ENCODE data around the gene DNAH1.
A peak's percentile ranks its signal among the peaks of the same experiment; 100 is the strongest.

The DNAH1 gene

GRCh38 chr3:52358362-52358940 lies 42.3 kb downstream of the DNAH1 start:
- no peak for DNase-seq

DNA sequence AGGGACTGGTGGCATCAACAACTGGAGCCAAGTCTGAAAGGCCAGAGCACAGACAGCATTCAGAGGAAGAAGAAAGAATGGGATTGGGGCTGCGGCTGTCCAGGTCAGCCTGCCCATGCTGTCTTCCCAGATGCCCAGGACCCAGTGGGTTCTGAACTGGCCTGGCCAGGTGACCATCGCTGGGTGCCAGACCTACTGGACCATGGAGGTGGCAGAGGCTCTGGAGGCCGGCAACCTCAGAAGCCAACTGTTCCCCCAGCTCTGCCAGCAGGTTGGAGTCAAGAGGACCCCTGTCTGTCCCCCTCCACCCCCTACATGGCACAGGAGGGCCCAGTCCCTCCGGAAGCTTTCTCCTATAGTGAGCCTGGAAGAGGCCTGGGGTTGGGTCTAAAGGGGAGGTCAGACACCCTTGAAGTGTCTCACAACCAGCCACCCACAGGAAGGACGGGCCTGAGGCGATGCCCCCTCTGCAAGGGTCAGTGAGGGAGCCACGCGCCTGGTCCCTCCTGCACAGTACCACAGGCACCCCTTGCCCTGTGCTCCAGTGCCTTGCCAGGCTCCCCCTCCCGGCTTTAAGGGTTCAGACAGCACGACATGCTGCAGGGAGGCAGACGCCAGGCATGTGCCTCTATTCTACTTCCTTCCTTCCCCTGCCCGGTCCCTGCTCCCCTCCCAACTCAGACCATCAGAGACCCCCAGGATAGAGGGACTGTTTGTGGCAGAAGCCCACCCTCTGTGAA lies 43.2 kb downstream of the DNAH1 start:
- DNase-seq, result no peak

GRCh38 chr3:52361011-52361410 lies 44.9 kb downstream of the DNAH1 start:
- DNase-seq, result no peak

DNA sequence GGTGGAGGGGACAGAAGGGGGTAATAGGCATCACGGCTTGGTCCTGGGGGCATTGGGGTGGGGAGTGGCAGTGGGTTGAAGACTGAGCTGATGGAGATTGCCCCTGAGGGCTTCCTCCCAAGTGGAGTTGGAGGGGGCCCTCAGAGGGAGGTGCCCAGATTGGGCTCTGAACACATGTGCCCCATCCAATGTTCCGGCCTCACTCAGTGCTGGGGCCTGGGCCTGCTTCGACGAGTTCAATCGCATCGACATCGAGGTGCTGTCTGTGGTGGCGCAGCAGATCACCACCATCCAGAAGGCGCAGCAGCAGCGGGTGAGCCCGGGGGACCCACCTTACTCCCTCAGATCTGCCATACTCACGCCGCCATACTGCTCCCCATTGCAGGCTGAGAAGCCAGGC lies 45.3 kb downstream of the DNAH1 start:
- DNase-seq, result no peak

DNA sequence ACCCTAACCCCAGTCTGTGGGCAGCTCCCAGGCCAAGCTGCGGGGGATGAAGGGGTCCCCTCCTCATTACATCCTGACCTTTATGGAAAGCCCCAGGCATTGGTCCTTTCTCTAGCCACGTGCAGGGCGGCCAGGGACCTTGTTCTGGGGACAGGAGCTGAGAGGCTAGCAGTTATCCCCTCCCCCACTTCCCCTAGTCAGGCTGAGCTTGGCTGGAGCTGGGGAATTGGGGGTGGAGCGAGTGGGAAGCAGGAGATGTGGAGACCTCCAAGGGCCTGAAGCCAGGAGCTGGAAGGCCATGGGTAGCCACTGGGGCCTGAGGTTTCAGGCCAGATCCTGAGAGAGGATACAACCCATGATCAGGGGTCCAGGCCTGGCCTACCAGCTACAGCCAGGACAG lies 45.8 kb downstream of the DNAH1 start:
- DNase-seq, result no peak

DNA sequence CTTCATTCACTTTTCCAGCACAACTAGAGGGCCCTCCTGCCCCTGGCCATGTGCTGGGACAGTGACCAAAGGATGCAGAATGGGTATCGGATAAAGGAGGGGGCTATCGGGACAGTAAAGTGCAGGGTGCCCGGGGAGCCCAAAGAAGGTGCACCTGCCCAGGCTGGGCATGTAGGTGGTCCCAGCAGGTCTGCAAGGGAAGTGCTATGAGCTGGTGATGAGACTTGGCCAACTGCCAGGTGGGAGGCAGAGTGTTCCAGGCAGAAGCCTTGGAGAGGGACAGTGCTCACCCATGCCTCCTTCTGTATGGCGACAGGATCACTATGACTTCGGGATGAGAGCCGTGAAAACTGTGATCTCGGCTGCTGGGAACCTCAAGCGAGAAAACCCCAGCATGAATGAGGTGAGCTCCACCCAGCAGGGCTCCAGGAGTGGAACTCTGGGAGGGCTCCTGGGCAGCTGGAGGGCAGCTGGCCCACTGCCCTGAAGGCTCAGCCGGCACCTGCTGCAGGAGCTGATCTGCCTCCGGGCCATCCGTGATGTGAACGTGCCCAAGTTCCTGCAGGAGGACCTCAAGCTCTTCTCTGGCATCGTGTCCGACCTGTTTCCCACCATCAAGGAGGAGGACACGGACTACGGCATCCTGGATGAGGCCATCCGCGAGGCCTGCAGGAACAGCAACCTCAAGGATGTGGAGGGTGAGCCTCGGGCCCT lies 48.4 kb downstream of the DNAH1 start:
- no peak for DNase-seq

- no peak for DNase-seq
Observed at GRCh38 chr3:52366527-52366926, 50.4 kb downstream of the DNAH1 start.

- no peak for DNase-seq
Observed at GRCh38 chr3:52367891-52368880, 52.1 kb downstream of the DNAH1 start.

- DNase-seq, result no peak
Observed at GRCh38 chr3:52370531-52370930, 54.4 kb downstream of the DNAH1 start.

GRCh38 chr3:52372822-52373504 lies 56.8 kb downstream of the DNAH1 start:
- peak; percentile 6 to 31 for DNase-seq

- DNase-seq, result no peak
Observed at GRCh38 chr3:52373676-52374075, 57.6 kb downstream of the DNAH1 start.

DNA sequence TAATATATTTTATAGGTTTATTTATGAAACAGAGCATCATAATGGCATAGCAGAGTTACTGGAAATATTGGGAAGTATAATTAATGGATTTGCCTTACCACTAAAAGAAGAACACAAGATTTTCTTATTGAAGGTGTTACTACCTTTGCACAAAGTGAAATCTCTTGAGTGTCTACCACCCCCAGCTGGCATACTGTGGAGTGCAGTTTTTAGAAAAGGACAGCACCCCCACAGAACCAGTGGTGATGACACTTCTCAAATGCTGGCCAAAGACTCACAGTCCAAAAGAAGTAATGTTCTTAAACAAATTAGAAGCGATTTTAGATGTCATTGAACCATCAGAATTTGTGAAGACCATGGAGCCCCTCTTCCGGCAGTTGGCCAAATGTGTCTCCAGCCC lies 58.1 kb downstream of the DNAH1 start:
- DNase-seq, result no peak

GRCh38 chr3:52379610-52380009 lies 63.5 kb downstream of the DNAH1 start:
- no peak for DNase-seq

GRCh38 chr3:52380023-52380422 lies 63.9 kb downstream of the DNAH1 start:
- no peak for DNase-seq

DNA sequence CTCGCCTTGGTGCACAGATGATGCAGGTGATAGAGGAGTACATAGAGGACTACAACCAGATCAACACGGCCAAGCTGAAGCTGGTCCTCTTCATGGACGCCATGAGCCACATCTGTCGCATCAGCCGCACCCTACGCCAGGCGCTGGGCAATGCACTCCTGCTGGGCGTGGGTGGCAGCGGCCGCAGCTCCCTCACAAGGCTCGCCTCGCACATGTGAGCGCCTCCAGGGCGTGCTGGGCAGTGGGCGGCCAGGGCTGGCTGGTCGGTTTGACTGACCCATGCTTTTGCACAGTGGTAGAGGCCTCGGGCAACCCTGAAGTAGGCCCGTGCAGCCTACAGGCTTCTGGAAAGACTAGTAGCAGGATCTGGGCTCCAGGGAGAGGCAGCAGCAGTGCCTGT lies 65.5 kb downstream of the DNAH1 start:
- DNase-seq, result no peak

GRCh38 chr3:52383446-52383845 lies 67.3 kb downstream of the DNAH1 start:
- DNase-seq, result no peak

DNA sequence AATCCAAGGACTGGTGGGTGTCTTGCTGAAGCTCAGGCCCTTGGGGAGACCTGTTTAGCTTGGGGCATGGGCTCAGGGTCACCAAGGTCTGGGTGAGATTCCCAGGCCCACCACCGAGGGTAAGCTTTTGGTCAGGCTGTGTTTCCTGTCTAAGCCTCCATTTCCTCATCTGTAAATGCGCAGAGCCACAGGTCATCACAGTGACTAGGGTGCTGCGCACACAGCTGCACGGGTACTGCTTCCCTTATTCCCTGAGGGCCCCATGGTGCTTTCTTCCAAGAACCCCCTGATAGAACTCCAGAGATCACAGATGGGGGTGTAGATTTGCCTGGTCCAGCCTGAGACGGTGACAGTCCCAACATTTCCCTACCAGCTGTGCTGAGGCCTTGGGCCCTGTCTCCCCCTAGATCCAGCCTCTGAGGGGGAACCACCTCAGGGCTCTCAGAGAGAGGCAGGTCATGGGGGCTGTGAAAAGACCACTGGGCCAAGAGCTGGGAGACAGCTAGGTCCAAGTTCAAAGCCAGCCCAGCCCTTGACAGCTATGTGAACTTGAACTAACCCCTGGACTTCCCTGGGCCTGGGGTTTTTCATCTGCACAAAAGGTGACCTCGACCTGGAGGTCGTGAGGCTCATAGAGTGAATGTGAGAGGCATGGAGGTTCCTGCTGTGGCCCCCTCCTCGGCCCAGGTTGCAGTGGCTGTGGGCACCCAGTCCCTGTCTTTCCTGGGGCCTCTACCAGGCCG lies 68.1 kb downstream of the DNAH1 start:
- DNase-seq, result peak; percentile 6 to 16

- peak in 1 of 2 donors; percentile 37 for DNase-seq
Observed at GRCh38 chr3:52385157-52385556, 69.0 kb downstream of the DNAH1 start.

DNA sequence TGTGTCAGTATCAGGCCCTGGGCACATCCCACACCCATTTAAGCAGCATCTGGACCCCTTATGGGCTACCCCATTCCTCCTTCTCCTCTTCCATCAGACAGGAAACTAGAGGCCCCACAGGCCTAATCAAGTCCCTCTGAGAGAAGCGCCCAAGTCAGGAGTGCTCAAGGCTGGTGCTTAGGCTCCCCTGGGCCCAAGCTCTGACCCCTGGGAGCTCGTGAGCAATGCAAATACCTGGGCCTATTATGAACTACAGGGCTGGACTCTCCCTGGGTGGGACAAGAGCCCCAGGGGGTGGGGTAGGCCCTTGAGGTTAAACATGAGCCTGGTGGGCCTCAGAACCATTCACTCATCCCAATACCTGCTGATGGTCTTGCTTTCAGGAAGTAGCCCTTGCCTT lies 71.4 kb downstream of the DNAH1 start:
- no peak for DNase-seq

DNA sequence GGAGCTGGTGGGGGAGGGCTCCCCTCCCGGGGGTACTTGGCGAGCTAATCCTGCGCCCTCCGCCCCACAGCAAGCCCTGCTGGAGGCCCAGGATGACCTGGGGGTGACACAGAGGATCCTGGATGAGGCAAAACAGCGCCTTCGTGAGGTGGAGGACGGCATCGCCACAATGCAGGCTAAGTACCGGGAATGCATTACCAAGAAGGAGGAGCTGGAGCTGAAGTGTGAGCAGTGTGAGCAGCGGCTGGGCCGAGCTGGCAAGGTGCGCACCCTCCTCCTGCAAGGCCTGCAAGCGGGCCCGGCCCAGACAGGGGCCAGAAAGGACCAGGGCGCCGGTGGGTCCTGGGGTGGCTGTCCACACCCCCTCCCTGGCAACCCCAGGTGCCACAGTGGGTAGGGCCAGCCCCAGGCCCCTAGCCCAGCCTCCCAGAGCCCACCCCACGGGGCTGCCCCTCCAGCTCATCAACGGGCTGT lies 72.3 kb downstream of the DNAH1 start:
- DNase-seq, result no peak

- no peak for DNase-seq
Observed at GRCh38 chr3:52388933-52389332, 72.8 kb downstream of the DNAH1 start.

Data from inflammatory macrophage (primary cell).